ENCODE results near the gene RNF126. TPM values are rescaled to one million over a fixed set of nuclear protein-coding genes. Genes with fewer than 3 reads are reported as not detected.
A peak's percentile ranks its signal among the peaks of the same experiment; 100 is the strongest.
"Not testable (repeated sequence)": the region's sequence is repeated elsewhere in the genome, so short reads cannot be mapped to it uniquely, and the experiment has no call there.

The RNF126 gene
- total RNA-seq, 1 donor from 2014 or later: 39.0 TPM

DNA sequence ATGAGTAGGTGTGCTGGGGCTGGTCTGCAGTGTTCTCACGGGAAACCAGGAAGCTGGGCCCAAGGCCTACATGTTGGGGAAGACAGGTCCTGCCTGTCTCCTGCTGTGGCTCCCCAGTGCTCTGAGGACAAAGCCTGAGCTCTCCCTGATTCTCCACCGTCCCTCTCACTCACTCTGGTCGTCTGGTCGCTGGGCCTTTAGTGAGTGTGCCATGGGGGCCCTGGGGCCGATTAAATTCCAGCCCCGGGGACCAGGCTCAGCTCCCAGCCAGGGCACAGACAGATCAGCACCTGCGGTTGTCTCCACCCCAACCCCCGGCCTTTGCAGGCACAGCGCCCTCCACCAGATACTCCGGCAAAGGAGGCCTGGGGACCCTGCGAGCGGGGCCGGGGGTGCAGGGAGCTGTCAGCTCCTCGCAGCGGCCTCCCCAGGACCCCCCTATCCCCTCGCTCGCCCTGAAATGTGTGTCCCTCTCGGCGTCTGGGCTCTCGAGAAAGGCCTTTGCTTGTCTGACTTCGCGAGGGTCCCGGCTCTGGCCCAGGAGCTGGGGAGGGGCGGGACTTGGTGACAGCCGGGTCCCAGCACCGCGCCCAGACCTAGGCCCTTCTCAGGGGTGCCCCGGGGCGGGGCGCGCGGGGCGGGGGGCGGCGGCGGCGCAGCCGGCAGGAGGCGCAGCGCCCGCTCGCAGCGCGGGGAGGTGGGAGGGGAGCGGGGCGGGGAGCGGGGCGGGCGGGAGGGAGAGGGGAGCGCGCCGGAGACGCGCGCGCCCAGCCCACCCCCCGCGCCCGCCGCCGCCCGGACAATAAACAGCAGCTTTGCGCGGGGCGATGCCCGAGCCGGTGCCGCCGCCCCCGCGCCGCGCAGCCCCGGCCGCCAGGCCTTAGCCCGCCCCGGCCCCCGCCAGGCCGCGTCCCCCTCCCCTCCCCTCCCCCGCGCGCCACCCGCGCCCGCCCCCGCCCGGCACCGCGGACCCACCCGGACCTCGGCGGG lies 45.4 kb upstream of the RNF126 start, which contains the start of gene PALM:
PALM (plus strand) TSS at position 782 of the 990 bp plus-strand sequence. CDS start 212 bp downstream, outside the sequence.
- DNase-seq (ENCODE audit: low spot score in 2 of 2): no peak
- TF ChIP-seq, protein P1, sequence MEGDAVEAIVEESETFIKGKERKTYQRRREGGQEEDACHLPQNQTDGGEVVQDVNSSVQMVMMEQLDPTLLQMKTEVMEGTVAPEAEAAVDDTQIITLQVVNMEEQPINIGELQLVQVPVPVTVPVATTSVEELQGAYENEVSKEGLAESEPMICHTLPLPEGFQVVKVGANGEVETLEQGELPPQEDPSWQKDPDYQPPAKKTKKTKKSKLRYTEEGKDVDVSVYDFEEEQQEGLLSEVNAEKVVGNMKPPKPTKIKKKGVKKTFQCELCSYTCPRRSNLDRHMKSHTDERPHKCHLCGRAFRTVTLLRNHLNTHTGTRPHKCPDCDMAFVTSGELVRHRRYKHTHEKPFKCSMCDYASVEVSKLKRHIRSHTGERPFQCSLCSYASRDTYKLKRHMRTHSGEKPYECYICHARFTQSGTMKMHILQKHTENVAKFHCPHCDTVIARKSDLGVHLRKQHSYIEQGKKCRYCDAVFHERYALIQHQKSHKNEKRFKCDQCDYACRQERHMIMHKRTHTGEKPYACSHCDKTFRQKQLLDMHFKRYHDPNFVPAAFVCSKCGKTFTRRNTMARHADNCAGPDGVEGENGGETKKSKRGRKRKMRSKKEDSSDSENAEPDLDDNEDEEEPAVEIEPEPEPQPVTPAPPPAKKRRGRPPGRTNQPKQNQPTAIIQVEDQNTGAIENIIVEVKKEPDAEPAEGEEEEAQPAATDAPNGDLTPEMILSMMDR (IDR thresholded peaks at IDR 0.05): no peak
- Histone ChIP-seq H3K36me3 (no peaks in the 10 kb centered on the region), H3K9me3 (no peaks in the 10 kb centered on the region), H3K4me1 (no peaks in the 10 kb centered on the region), H3K4me3 (peak within 1 kb of the TSS; percentile 54 to 70), H3K27me3 (peaks cover 16% of the 10 kb centered on the region), H3K27ac (peak within 1 kb of the TSS; percentile 17 to 54)
- intact Hi-C loops (cut with DNase I): no loop called here

DNA sequence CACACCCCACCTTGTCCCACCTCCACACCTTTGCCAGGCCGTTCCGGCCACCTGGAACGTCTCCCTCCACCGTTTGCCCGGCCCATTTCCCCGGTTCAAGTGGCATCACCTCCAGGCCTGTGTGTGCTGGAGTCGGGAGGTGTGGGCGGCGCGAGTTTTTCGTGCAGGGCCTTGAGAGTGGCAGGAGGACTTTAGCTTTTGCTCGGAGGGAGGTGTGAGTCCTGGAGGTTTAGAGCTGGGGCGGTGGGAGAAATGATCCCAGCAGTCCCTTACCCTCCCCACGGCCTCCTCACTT lies 41.4 kb upstream of the RNF126 start:
- intact Hi-C loops (cut with DNase I): no loop called here
- Histone ChIP-seq H3K9me3 (no peaks in the 10 kb centered on the region), H3K27ac (no peak overlapping the region), H3K4me3 (peak overlapping the region in 1 of 2 donors; percentile 16), H3K27me3 (peaks cover 16% of the 10 kb centered on the region), H3K4me1 (no peaks in the 10 kb centered on the region), H3K36me3 (no peaks in the 10 kb centered on the region)
- TF ChIP-seq, protein P1 (IDR thresholded peaks at IDR 0.05): no peak
- DNase-seq (ENCODE audit: low spot score in 2 of 2): no peak

DNA sequence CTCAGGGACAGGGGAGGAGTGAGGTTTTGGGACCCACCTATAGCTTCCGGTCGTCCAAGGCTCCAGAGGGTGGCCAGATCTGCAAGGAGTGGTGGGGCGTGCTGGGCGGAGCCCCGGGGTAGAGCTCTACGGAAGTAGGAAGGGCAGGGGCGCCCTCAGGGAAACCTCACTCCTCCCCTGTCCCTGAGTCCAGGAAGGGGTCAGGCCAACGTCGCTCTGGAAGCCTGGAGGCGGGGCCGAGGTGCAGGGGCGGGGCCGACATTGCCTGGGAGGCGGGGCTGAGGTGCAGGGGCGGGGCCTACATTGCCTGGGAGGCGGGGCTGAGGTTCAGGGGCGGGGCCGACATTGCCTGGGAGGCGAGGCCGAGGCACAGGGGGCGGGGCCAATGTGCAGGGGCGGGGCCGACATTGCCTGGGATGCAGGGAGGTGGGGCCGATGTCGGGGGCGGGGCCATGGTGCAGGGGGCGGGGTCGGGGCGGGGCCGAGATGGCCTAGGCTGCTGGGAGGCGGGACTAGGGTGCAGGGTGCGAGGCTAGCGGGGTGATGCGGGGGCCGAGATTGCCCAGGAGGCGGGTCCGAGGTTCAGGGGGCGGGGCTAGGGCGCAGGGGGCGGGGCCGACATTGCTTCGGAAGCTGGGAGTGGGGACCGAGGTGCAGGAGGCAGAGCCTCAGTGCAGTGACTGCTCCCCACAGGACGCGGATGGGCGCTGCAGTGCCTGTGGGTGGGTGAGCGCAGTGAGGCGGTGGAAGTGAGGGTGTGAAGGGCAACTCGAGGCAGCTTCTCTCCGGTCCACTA lies 40.8 kb upstream of the RNF126 start:
- Histone ChIP-seq H3K4me3 (peak overlapping the region; percentile 16 to 41), H3K27ac (no peak overlapping the region), H3K36me3 (no peaks in the 10 kb centered on the region), H3K27me3 (peaks cover 11% of the 10 kb centered on the region), H3K9me3 (no peaks in the 10 kb centered on the region), H3K4me1 (no peaks in the 10 kb centered on the region)
- peak in 1 of 2 donors; percentile 82 for DNase-seq (ENCODE audit: low spot score in 2 of 2)
- TF ChIP-seq, protein P1 (IDR thresholded peaks at IDR 0.05): no peak
- intact Hi-C loops (cut with DNase I): no loop called here

DNA sequence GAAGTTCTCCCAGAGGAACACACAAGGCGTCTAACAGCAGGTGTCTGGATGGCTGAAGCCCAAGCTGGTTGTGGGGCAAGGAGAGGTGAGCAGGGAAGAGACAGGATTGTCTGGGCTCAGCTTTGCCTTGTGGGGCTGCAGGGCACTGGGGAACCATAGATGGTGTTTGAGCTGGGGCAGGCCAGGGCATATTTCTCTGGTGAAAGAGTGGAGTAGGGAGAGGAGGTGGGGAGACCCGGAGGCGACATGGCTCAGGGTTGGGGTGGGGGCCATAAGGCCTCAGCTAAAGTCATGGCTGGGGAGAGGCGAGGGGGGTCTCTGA lies 40.3 kb upstream of the RNF126 start:
- Histone ChIP-seq H3K9me3 (no peaks in the 10 kb centered on the region), H3K27me3 (peaks cover 11% of the 10 kb centered on the region), H3K36me3 (no peaks in the 10 kb centered on the region), H3K4me3 (peak overlapping the region in 1 of 2 donors; percentile 41), H3K27ac (no peak overlapping the region), H3K4me1 (no peaks in the 10 kb centered on the region)
- no peak for DNase-seq (ENCODE audit: low spot score in 2 of 2)
- intact Hi-C loops (cut with DNase I): no loop called here
- TF ChIP-seq, protein P1 (IDR thresholded peaks at IDR 0.05): no peak

DNA sequence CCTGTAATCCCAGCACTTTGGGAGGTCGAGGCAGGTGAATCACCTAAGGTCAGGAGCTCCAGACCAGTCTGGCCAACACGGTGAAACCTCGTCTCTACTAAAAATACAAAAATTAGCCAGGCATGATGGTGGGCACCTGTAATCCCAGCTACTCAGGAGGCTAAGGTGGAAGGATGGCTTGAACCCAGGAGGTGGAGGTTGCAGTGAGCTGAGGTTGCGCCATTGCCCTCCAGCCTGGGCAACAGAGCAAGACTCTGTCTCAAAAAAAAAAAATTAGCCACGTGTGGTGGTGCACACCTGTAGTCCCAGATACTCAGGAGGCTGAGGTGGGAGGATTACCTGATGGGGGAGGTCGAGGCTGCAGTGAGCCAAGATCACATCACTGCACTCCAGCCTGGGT lies 39.8 kb upstream of the RNF126 start:
- H3K27me3 ChIP-seq: peaks cover 11% of the 10 kb centered on the region
- H3K27ac ChIP-seq; DNase-seq (ENCODE audit: low spot score in 2 of 2); intact Hi-C loops (cut with DNase I); H3K4me1 ChIP-seq; H3K4me3 ChIP-seq; H3K36me3 ChIP-seq; H3K9me3 ChIP-seq: not testable (repeated sequence)

DNA sequence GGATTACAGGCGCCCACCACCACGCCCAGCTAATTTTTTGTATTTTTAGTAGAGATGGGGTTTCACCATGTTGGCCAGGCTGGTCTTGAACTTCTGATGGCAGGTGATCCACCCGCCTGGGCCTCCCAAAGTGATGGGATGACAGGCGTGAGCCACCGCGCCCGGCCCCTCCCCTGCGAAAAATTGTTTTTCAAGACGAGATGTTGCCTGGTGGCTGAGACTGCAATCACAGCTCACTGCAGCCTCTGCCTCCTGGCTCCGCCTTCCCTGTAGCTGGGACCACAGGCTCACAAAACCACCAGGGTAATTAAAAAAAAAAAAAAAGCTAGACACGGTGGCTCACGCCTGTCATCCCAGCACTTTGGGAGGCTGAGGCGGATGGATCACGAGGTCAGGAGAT lies 36.9 kb upstream of the RNF126 start:
- H3K4me1 ChIP-seq; H3K4me3 ChIP-seq; intact Hi-C loops (cut with DNase I); H3K36me3 ChIP-seq; DNase-seq (ENCODE audit: low spot score in 2 of 2); H3K9me3 ChIP-seq; H3K27ac ChIP-seq: not testable (repeated sequence)
- H3K27me3 ChIP-seq: peaks cover 11% of the 10 kb centered on the region

DNA sequence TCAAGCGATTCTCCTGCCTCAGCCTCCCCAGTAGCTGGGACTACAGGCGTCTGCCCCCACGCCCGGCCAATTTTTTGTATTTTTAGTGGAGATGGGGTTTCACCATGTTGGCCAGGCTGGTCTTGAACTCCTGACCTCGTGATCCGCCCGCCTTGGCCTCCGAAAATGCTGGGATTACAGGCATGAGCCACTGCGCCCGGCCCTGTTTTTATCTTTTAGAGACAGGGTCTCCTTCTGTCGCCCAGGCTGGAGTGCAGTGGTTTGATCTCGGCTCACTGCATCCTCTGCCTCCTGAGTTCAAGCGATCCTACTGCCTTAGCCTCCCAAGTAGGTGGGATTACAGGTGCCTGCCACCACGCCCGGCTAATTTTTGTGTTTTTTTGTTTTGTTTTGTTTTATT lies 35.5 kb upstream of the RNF126 start:
- intact Hi-C loops (cut with DNase I); H3K4me3 ChIP-seq; H3K4me1 ChIP-seq; H3K36me3 ChIP-seq; DNase-seq (ENCODE audit: low spot score in 2 of 2); H3K27ac ChIP-seq; H3K9me3 ChIP-seq; H3K27me3 ChIP-seq: not testable (repeated sequence)

All from ascending aorta (tissue), 2 donors.